NCI-H128 (cell line): ENCODE measurements around the gene NUDT3.
"Not testable (repeated sequence)": the region's sequence is repeated elsewhere in the genome, so short reads cannot be mapped to it uniquely, and the experiment has no call there.

ENCODE experiments used
- DNase-seq: peaks from one replicate; lab custom pipeline; 2025; ENCODE audit not compliant: unreplicated experiment; lab: John Stamatoyannopoulos, UW

NUDT3 gene

GRCh38 chr6:34393191-34393965 is 909 bp upstream of the NUDT3 start:
- no peak for DNase-seq

- DNase-seq: peak; percentile 26
Observed at GRCh38 chr6:34391786-34392496, 528 bp downstream of the NUDT3 start.

- DNase-seq: no peak
Observed at GRCh38 chr6:34391473-34391785, 1.0 kb downstream of the NUDT3 start.

GRCh38 chr6:34390531-34391472 is 1.7 kb downstream of the NUDT3 start:
- DNase-seq: no peak

- no peak for DNase-seq
Observed at GRCh38 chr6:34389034-34389433, 3.4 kb downstream of the NUDT3 start.

- no peak for DNase-seq
Observed at GRCh38 chr6:34388421-34388820, 4.0 kb downstream of the NUDT3 start.

- no peak for DNase-seq
Observed at GRCh38 chr6:34386316-34387137, 5.9 kb downstream of the NUDT3 start.

- DNase-seq: no peak
Observed at GRCh38 chr6:34385793-34386195, 6.7 kb downstream of the NUDT3 start.

- DNase-seq: no peak
Observed at GRCh38 chr6:34384321-34385153, 7.9 kb downstream of the NUDT3 start.

GRCh38 chr6:34383656-34384320 is 8.7 kb downstream of the NUDT3 start:
- no peak for DNase-seq

GRCh38 chr6:34383161-34383631 is 9.3 kb downstream of the NUDT3 start:
- no peak for DNase-seq

- DNase-seq: no peak
Observed at GRCh38 chr6:34381081-34381480, 11.4 kb downstream of the NUDT3 start.

- DNase-seq: no peak
Observed at GRCh38 chr6:34378470-34378869, 14.0 kb downstream of the NUDT3 start.

- DNase-seq: no peak
Observed at GRCh38 chr6:34377984-34378383, 14.5 kb downstream of the NUDT3 start.

- DNase-seq: not testable (repeated sequence)
Observed at GRCh38 chr6:34377571-34377970, 14.9 kb downstream of the NUDT3 start.

GRCh38 chr6:34375833-34376232 is 16.6 kb downstream of the NUDT3 start:
- DNase-seq: no peak

GRCh38 chr6:34374508-34374907 is 18.0 kb downstream of the NUDT3 start:
- DNase-seq: no peak

- DNase-seq: no peak
Observed at GRCh38 chr6:34374069-34374468, 18.4 kb downstream of the NUDT3 start.

- no peak for DNase-seq
Observed at GRCh38 chr6:34373511-34373910, 19.0 kb downstream of the NUDT3 start.
